K562 (cell line): ENCODE data around the gene TMEM147.

ENCODE experiments used
- CTCF ChIP-seq, 3 experiments: IDR thresholded peaks in 2 of 3; conservative IDR thresholded peaks in 1 of 3; 2 replicates each; pipeline ENCODE4 v1.5.1; 2011 to 2012; ENCODE audit warnings: low read length in 3 of 3, mild to moderate bottlenecking in 3 of 3, control low read depth in 2 of 3, improper control_type of control experiment in 1 of 3, inconsistent platforms in 1 of 3, low read depth in 1 of 3, mixed read lengths in 1 of 3, moderate library complexity in 1 of 3; ENCODE audit not compliant: insufficient read depth in 2 of 3
- ERF ChIP-seq: fragments of 450-650 bp; formaldehyde crosslinking; IDR thresholded peaks from 2 replicates; pipeline ENCODE4 v1.4.0; 2020; ENCODE audit warnings: mild to moderate bottlenecking, mixed read lengths

- TF ChIP-seq CTCF (IDR thresholded peaks at IDR 0.05 in 2 of 3, conservative IDR thresholded peaks at IDR 0.05 in 1 of 3; ENCODE audit: insufficient read depth in 2 of 3, low read depth in 1 of 3, low read length in 3 of 3) = peak; percentile 87 to 96 (median 92)
- TF ChIP-seq ERF = no peak
These were observed 35.4 kb upstream of the TMEM147 start for GRCh38 chr19:35509861-35510625.
